HCT116 (cell line): Measurements from ENCODE around the gene FOXRED1. TPM values are rescaled to one million over a fixed set of nuclear protein-coding genes. Genes with fewer than 3 reads are reported as not detected.

Experiments
- ATAC-seq: fragments of 200-7000 bp; cut with Tn5 transposase; 2 replicates; pipeline ENCODE4 v1.9.1; 2020; ENCODE audit warnings: mild to moderate bottlenecking, moderate library complexity
- BruUV-seq: library from RNA; stranded (reverse); fragments of 400-500 nt; replicated peaks from 2 replicates; lab custom pipeline; 2021; lab: Mats Ljungman, UMichigan
- CTCF ChIA-PET: fragments of 300-600 bp; sonication (Branson Sonifier 250); formaldehyde crosslinking; loops from one replicate; lab custom pipeline; 2021; ENCODE audit warnings: antibody characterized with exemption; lab: Charles Lee
- POLR2A ChIA-PET: fragments of 300-600, 350-600 bp; sonication (Branson Sonifier 250); formaldehyde crosslinking; loops from one replicate; lab custom pipeline; 2021; ENCODE audit warnings: antibody characterized with exemption; lab: Charles Lee
- RAD21 ChIA-PET, 2 experiments: fragments of 300-600 bp; sonication (Branson Sonifier 250); formaldehyde crosslinking; loops; one replicate each; lab custom pipeline; 2023; ENCODE audit warnings: low total read pairs in 2 of 2; ENCODE audit not compliant: uncharacterized antibody in 2 of 2, unreplicated experiment in 2 of 2, low non-redundant PET in 1 of 2; lab: Charles Lee
- DNase-seq: peaks from one replicate; pipeline ENCODE4 v3.0.0-alpha.2; 2010; ENCODE audit warnings: low read depth, low spot score
- H2AFZ ChIP-seq: fragments of 200-600 bp; shearing (Covaris generic), sonication (generic); 2 replicates; pipeline ENCODE4 v1.6.1; 2017; ENCODE audit warnings: low read depth, mixed run types, mixed read lengths, antibody characterized with exemption, low read length; ENCODE audit not compliant: poor library complexity, severe bottlenecking
- H3K27ac ChIP-seq: 2 replicates; pipeline ENCODE4 v1.5.1; 2012; ENCODE audit warnings: low read depth, low read length
- H3K27me3 ChIP-seq: fragments of 200-600 bp; sonication (generic); 2 replicates; pipeline ENCODE4 v1.6.1; 2016; ENCODE audit warnings: mixed run types, low read length, mixed read lengths; ENCODE audit not compliant: insufficient read depth
- H3K36me3 ChIP-seq, 2 experiments: fragments of 200-500 bp in 1 of 2; fragments of 200-600 bp in 1 of 2; sonication (Bioruptor generic) in 1 of 2; sonication (generic) in 1 of 2; 2 replicates each; pipeline versions ENCODE4 v1.5.1 to v1.6.1; 2014 to 2016; ENCODE audit warnings: low read length in 2 of 2, inconsistent platforms in 1 of 2, mixed read lengths in 1 of 2, mixed run types in 1 of 2; ENCODE audit not compliant: insufficient read depth in 2 of 2, control insufficient read depth in 1 of 2
- H3K4me1 ChIP-seq, 2 experiments: fragments of 200-600 bp in 1 of 2; sonication (generic) in 1 of 2; 2 replicates each; pipeline versions ENCODE4 v1.5.1 to v1.6.1; 2012 to 2017; ENCODE audit warnings: low read length in 2 of 2, inconsistent platforms in 1 of 2, mild to moderate bottlenecking in 1 of 2, mixed read lengths in 1 of 2, mixed run types in 1 of 2, moderate library complexity in 1 of 2; ENCODE audit not compliant: insufficient read depth in 2 of 2, control insufficient read depth in 1 of 2
- H3K4me2 ChIP-seq: fragments of 200-600 bp; sonication (generic); 2 replicates; pipeline ENCODE4 v1.6.1; 2017; ENCODE audit warnings: mixed run types, low read length, mixed read lengths
- H3K4me3 ChIP-seq, 2 experiments: fragments of 200-600 bp in 1 of 2; sonication (generic) in 1 of 2; replicated peaks in 1 of 2; 2 replicates each; pipeline ENCODE4 v1.5.1; 2011 to 2016; ENCODE audit warnings: low read length in 2 of 2, control low read depth in 1 of 2, low read depth in 1 of 2, mild to moderate bottlenecking in 1 of 2, mixed read lengths in 1 of 2, mixed run types in 1 of 2
- H3K79me2 ChIP-seq: fragments of 200-600 bp; sonication (generic); 2 replicates; pipeline ENCODE4 v1.6.1; 2017; ENCODE audit warnings: mild to moderate bottlenecking, mixed run types, low read length, moderate library complexity, mixed read lengths; ENCODE audit not compliant: insufficient read depth
- H3K9ac ChIP-seq: fragments of 200-600 bp; sonication (generic); 2 replicates; pipeline ENCODE4 v1.6.1; 2016; ENCODE audit warnings: low read length, mixed read lengths
- H3K9me2 ChIP-seq: fragments of 200-600 bp; sonication (generic), shearing (Covaris generic); 2 replicates; pipeline ENCODE4 v1.6.1; 2017; ENCODE audit warnings: mixed run types, mild to moderate bottlenecking, moderate library complexity; ENCODE audit not compliant: insufficient read depth
- H3K9me3 ChIP-seq, 2 experiments: fragments of 200-500 bp in 1 of 2; fragments of 200-600 bp in 1 of 2; sonication (Bioruptor generic) in 1 of 2; sonication (generic) in 1 of 2; 2 replicates each; pipeline ENCODE4 v1.6.1; 2014 to 2017; ENCODE audit warnings: low read length in 2 of 2, mixed read lengths in 2 of 2, inconsistent platforms in 1 of 2, low read depth in 1 of 2, mild to moderate bottlenecking in 1 of 2, mixed run types in 1 of 2, moderate library complexity in 1 of 2; ENCODE audit not compliant: control insufficient read depth in 1 of 2, insufficient read depth in 1 of 2
- H4K20me1 ChIP-seq: fragments of 200-600 bp; sonication (generic), shearing (Covaris generic); 2 replicates; pipeline ENCODE4 v1.6.1; 2017; ENCODE audit warnings: mixed run types, mild to moderate bottlenecking, moderate library complexity; ENCODE audit not compliant: insufficient read depth
- CBX3 ChIP-seq: IDR thresholded peaks from 2 replicates; pipeline ENCODE4 v1.6.1; 2012; ENCODE audit warnings: low read depth
- CEBPB ChIP-seq: IDR thresholded peaks from 2 replicates; pipeline ENCODE4 v1.6.1; 2012; ENCODE audit warnings: low read depth
- ELF1 ChIP-seq: IDR thresholded peaks from 2 replicates; pipeline ENCODE4 v1.6.1; 2012; ENCODE audit warnings: low read depth, borderline replicate concordance
- EZH2phosphoT487 ChIP-seq: fragments of 200-600 bp; IDR thresholded peaks from 2 replicates; pipeline ENCODE4 v1.6.1; 2018; ENCODE audit warnings: antibody characterized with exemption, borderline replicate concordance
- POLR2AphosphoS5 ChIP-seq: IDR thresholded peaks from 2 replicates; pipeline ENCODE4 v1.6.1; 2011; ENCODE audit warnings: mild to moderate bottlenecking, low read depth, low read length, moderate library complexity
- SIN3A ChIP-seq: IDR thresholded peaks from 2 replicates; pipeline ENCODE4 v1.6.1; 2012; ENCODE audit warnings: low read depth
- SRF ChIP-seq: IDR thresholded peaks from 2 replicates; pipeline ENCODE4 v1.6.1; 2012; ENCODE audit warnings: low read depth
- YY1 ChIP-seq: IDR thresholded peaks from 2 replicates; pipeline ENCODE4 v1.6.1; 2011; ENCODE audit warnings: low read length, low read depth, moderate library complexity, mild to moderate bottlenecking; ENCODE audit not compliant: insufficient replicate concordance; ENCODE audit errors: extremely low read depth
- intact Hi-C: fragments of 100-400 bp; cut with micrococcal nuclease; formaldehyde crosslinking; loops from 2 replicates; pipeline ENCODE4 v1.10.0; 2022
- total RNA-seq: library from RNA; stranded (reverse); gene quantifications from one replicate; pipeline ENCODE4 v1.2.1, GENCODE V29; 2021; ENCODE audit not compliant: unreplicated experiment
- TF ChIP-seq, protein P1 (sequence below): IDR thresholded peaks from 2 replicates; pipeline ENCODE4 v1.6.1; 2012

FOXRED1 gene
- total RNA-seq, 1 experiment from 2014 or later = 41.3 TPM

DNA sequence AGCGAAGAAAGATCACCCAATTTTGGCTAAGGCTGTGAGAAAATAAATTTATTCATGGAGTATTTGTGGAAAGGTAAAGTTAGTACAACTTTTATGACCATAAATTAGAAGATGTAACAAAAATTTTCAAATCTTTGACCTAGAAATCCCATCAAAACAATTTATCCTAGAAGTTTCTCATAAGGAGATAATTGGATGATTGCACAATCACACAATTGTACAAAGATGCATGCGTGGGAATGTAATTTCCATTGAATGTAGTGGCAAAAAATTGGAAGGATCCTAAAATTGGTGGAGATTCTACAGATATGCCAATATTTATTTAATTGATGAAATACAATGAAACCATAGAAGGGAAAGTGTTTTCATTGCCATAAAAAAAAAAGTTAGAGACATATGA lies 11.8 kb upstream of the FOXRED1 start:
- H3K9me3 ChIP-seq = no peaks in the 10 kb centered on the region
- no peak for TF ChIP-seq SRF
- H3K79me2 ChIP-seq = no peaks in the 10 kb centered on the region
- no peak for ATAC-seq
- H4K20me1 ChIP-seq = no peaks in the 10 kb centered on the region
- intact Hi-C loops = no loop called here
- no peak overlapping the region for H3K4me3 ChIP-seq
- H3K9ac ChIP-seq = no peak overlapping the region
- DNase-seq = no peak
- ChIA-PET RAD21 (no interaction called here), POLR2A (no interaction called here), CTCF (no interaction called here)
- no peaks in the 10 kb centered on the region for H3K27me3 ChIP-seq
- no peaks in the 10 kb centered on the region for H3K9me2 ChIP-seq
- no peak overlapping the region for H3K4me2 ChIP-seq
- H3K27ac ChIP-seq = no peak overlapping the region
- no TSS peak for BruUV-seq
- H3K36me3 ChIP-seq = peaks cover 7 to 8% of the 10 kb centered on the region in 2 experiments
- no peak overlapping the region for H2AFZ ChIP-seq
- H3K4me1 ChIP-seq = no peaks in the 10 kb centered on the region

DNA sequence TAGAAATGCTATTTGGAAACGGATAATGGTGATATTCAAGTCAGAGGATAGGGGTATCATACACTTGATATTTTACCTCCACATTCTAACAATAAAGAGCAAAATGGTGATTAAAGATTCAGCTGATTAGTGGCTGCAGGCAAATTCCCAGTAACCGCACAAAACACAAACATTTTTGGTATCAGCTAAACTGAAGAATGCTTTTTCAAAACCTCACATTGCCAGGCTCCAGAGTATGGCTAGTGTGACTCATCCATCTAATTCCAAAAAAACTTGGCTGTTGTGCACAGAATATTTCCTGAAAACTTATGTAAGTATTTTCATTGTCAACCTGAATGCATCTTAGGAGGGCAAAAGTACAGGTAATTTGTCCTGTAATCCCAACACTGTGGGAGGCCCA lies 11.2 kb upstream of the FOXRED1 start:
- H3K27ac ChIP-seq = no peak overlapping the region
- TF ChIP-seq CBX3 = no peak
- CTCF ChIA-PET = no interaction called here
- H3K4me1 ChIP-seq = no peaks in the 10 kb centered on the region
- no peaks in the 10 kb centered on the region for H4K20me1 ChIP-seq
- no peaks in the 10 kb centered on the region for H3K27me3 ChIP-seq
- intact Hi-C loops = no loop called here
- DNase-seq (no peak), ATAC-seq (no peak)
- no peak overlapping the region for H3K9ac ChIP-seq
- H3K4me3 ChIP-seq = no peak overlapping the region
- H3K9me3 ChIP-seq = no peaks in the 10 kb centered on the region
- RAD21 ChIA-PET = no interaction called here
- POLR2A ChIA-PET = interaction anchor here (1.4 kb wide), 1 partner anchor 11 kb away, joined by 3 read pairs; the partner anchor contains the start of genes FOXRED1 and SRPRA
- BruUV-seq = no TSS peak
- no peak overlapping the region for H3K4me2 ChIP-seq
- H3K9me2 ChIP-seq = no peaks in the 10 kb centered on the region
- no peaks in the 10 kb centered on the region for H3K79me2 ChIP-seq
- peaks cover 13 to 15% of the 10 kb centered on the region in 2 experiments for H3K36me3 ChIP-seq
- no peak overlapping the region for H2AFZ ChIP-seq

- no peaks in the 10 kb centered on the region for H3K9me3 ChIP-seq
- DNase-seq (no peak), ATAC-seq (no peak)
- H2AFZ ChIP-seq = no peak overlapping the region
- no peaks in the 10 kb centered on the region for H4K20me1 ChIP-seq
- TF ChIP-seq EZH2phosphoT487 = no peak
- TF ChIP-seq, protein P1, sequence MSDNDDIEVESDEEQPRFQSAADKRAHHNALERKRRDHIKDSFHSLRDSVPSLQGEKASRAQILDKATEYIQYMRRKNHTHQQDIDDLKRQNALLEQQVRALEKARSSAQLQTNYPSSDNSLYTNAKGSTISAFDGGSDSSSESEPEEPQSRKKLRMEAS = no peak
- TF ChIP-seq SIN3A = no peak
- TF ChIP-seq YY1 = no peak
- TF ChIP-seq CEBPB = no peak
- TF ChIP-seq ELF1 = no peak
- no peak for TF ChIP-seq POLR2AphosphoS5
- no peaks in the 10 kb centered on the region for H3K27me3 ChIP-seq
- H3K9me2 ChIP-seq = no peaks in the 10 kb centered on the region
- ChIA-PET RAD21 (no interaction called here), POLR2A (no interaction called here), CTCF (no interaction called here)
- no peak overlapping the region for H3K27ac ChIP-seq
- BruUV-seq = no TSS peak
- H3K9ac ChIP-seq = no peak overlapping the region
- H3K79me2 ChIP-seq = peaks cover 17% of the 10 kb centered on the region
- H3K4me1 ChIP-seq = peaks cover 0 to 1% of the 10 kb centered on the region in 2 experiments; a peak in 1 of 4 replicates
- intact Hi-C loops = no loop called here
- peaks cover 45 to 53% of the 10 kb centered on the region in 2 experiments for H3K36me3 ChIP-seq
- H3K4me3 ChIP-seq = no peak overlapping the region
- no peak overlapping the region for H3K4me2 ChIP-seq
Measured at GRCh38 chr11:126262216-126262615, 6.7 kb upstream of the FOXRED1 start.
